Hepatocyte (in vitro differentiated cells): ENCODE measurements around the gene DNAJC5. TPM values are rescaled to one million over a fixed set of nuclear protein-coding genes. Genes with fewer than 3 reads are reported as not detected.

Experiments used
- DNase-seq: peaks from one replicate; pipeline ENCODE4 v3.0.0-alpha.2; 2016; ENCODE audit warnings: low spot score
- H2AFZ ChIP-seq: fragments of 200-600 bp; sonication (generic); 2 replicates; pipeline ENCODE4 v1.6.0; 2016; ENCODE audit warnings: antibody characterized with exemption, mild to moderate bottlenecking
- H3K27ac ChIP-seq: fragments of 200-600 bp; sonication (generic); 2 replicates; pipeline ENCODE4 v1.5.1; 2016; ENCODE audit warnings: mild to moderate bottlenecking
- H3K27me3 ChIP-seq: fragments of 200-600 bp; sonication (generic); 2 replicates; pipeline ENCODE4 v1.6.1; 2016
- H3K36me3 ChIP-seq: fragments of 200-600 bp; sonication (generic); replicated peaks from 2 replicates; pipeline ENCODE4 v1.5.1; 2016; ENCODE audit warnings: low read depth; ENCODE audit not compliant: insufficient read depth
- H3K4me1 ChIP-seq: fragments of 200-600 bp; sonication (generic); 2 replicates; pipeline ENCODE4 v1.5.1; 2016; ENCODE audit warnings: mild to moderate bottlenecking, moderate library complexity; ENCODE audit not compliant: insufficient read depth
- H3K4me2 ChIP-seq: fragments of 200-600 bp; sonication (generic); 2 replicates; pipeline ENCODE4 v1.6.0; 2016
- H3K4me3 ChIP-seq: fragments of 200-600 bp; sonication (generic); 2 replicates; pipeline ENCODE4 v1.5.1; 2016; ENCODE audit warnings: mild to moderate bottlenecking
- H3K79me2 ChIP-seq: fragments of 200-600 bp; sonication (generic); 2 replicates; pipeline ENCODE4 v1.6.0; 2017; ENCODE audit warnings: mild to moderate bottlenecking
- H3K9me2 ChIP-seq: fragments of 200-600 bp; sonication (generic); replicated peaks from 2 replicates; pipeline ENCODE4 v1.6.0; 2017; ENCODE audit warnings: mild to moderate bottlenecking; ENCODE audit not compliant: insufficient read depth
- H3K9me3 ChIP-seq: fragments of 200-600 bp; sonication (generic); 2 replicates; pipeline ENCODE4 v1.5.1; 2016; ENCODE audit warnings: low read depth, mild to moderate bottlenecking
- H4K20me1 ChIP-seq: fragments of 200-600 bp; sonication (generic); 2 replicates; pipeline ENCODE4 v1.6.0; 2016; ENCODE audit warnings: mild to moderate bottlenecking; ENCODE audit not compliant: insufficient read depth, poor library complexity, severe bottlenecking
- EZH2 ChIP-seq: fragments of 200-600 bp; sonication (generic); IDR thresholded peaks from 2 replicates; pipeline ENCODE4 v1.6.1; 2016; ENCODE audit warnings: antibody characterized with exemption, mild to moderate bottlenecking, borderline replicate concordance
- EZH2phosphoT487 ChIP-seq: fragments of 200-600 bp; sonication (generic); IDR thresholded peaks from one replicate; pipeline ENCODE4 v1.6.1; 2018; ENCODE audit warnings: antibody characterized with exemption, mild to moderate bottlenecking, low read depth, moderate library complexity; ENCODE audit not compliant: unreplicated experiment, severe bottlenecking
- WGBS: methylation state at CpG from one replicate; pipeline ENCODE4 v1.1.6; 2016; ENCODE audit warnings: low lambda C conversion rate; ENCODE audit errors: missing lambda C conversion rate; 5-methylcytosine and 5-hydroxymethylcytosine counted together
- polyA plus RNA-seq: library from polyadenylated mRNA; unstranded; fragments of >200 nt; fragmentation: Nextera tagmentation; extraction: Ambion mirVana; gene quantifications from 2 replicates; pipeline ENCODE4 v1.2.1, GENCODE V29; 2016
- total RNA-seq: library from RNA; depleted of rRNA; stranded (reverse); fragments of >200 nt; gene quantifications from 2 replicates; pipeline ENCODE4 v1.2.3, GENCODE V29; 2014
- TF ChIP-seq, protein P1 (sequence below): fragments of 200-600 bp; sonication (generic); IDR thresholded peaks from 2 replicates; pipeline ENCODE4 v1.5.1; 2016; ENCODE audit warnings: antibody characterized with exemption, mild to moderate bottlenecking; ENCODE audit not compliant: poor library complexity

Gene DNAJC5
- total and polyA plus RNA-seq, 2 experiments from 2014 or later, result 10.2 to 39.6 TPM

- DNase-seq, result no peak
- H3K27me3 ChIP-seq, result no peaks in the 10 kb centered on the region
- H3K4me2 ChIP-seq, result no peak overlapping the region
- no peaks in the 10 kb centered on the region for H3K4me1 ChIP-seq
- H3K27ac ChIP-seq, result no peak overlapping the region
- peaks cover 6% of the 10 kb centered on the region for H4K20me1 ChIP-seq
- TF ChIP-seq, protein P1, sequence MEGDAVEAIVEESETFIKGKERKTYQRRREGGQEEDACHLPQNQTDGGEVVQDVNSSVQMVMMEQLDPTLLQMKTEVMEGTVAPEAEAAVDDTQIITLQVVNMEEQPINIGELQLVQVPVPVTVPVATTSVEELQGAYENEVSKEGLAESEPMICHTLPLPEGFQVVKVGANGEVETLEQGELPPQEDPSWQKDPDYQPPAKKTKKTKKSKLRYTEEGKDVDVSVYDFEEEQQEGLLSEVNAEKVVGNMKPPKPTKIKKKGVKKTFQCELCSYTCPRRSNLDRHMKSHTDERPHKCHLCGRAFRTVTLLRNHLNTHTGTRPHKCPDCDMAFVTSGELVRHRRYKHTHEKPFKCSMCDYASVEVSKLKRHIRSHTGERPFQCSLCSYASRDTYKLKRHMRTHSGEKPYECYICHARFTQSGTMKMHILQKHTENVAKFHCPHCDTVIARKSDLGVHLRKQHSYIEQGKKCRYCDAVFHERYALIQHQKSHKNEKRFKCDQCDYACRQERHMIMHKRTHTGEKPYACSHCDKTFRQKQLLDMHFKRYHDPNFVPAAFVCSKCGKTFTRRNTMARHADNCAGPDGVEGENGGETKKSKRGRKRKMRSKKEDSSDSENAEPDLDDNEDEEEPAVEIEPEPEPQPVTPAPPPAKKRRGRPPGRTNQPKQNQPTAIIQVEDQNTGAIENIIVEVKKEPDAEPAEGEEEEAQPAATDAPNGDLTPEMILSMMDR, result no peak
- no peak for TF ChIP-seq EZH2phosphoT487
- no peak overlapping the region for H3K4me3 ChIP-seq
- H3K9me2 ChIP-seq, result no peaks in the 10 kb centered on the region
- no peaks in the 10 kb centered on the region for H3K79me2 ChIP-seq
- no peak overlapping the region for H2AFZ ChIP-seq
- H3K9me3 ChIP-seq, result no peaks in the 10 kb centered on the region
- no peaks in the 10 kb centered on the region for H3K36me3 ChIP-seq
- 92% methylated on average over 26 of the region's 27 CpGs for WGBS
Observed at GRCh38 chr20:63885264-63886053, 9.5 kb upstream of the DNAJC5 start.

GRCh38 chr20:63886054-63886419, 8.9 kb upstream of the DNAJC5 start:
- Histone ChIP-seq H4K20me1 (peaks cover 6% of the 10 kb centered on the region), H3K27me3 (no peaks in the 10 kb centered on the region), H3K79me2 (no peaks in the 10 kb centered on the region), H2AFZ (no peak overlapping the region), H3K4me2 (no peak overlapping the region), H3K4me3 (no peak overlapping the region), H3K9me2 (no peaks in the 10 kb centered on the region), H3K36me3 (no peaks in the 10 kb centered on the region), H3K27ac (no peak overlapping the region), H3K9me3 (no peaks in the 10 kb centered on the region), H3K4me1 (no peaks in the 10 kb centered on the region)
- 98% methylated on average over 12 of the region's 14 CpGs for WGBS
- no peak for DNase-seq
- no peak for TF ChIP-seq EZH2phosphoT487
- TF ChIP-seq, protein P1, result no peak

- Histone ChIP-seq H2AFZ (no peak overlapping the region), H3K4me3 (no peak overlapping the region), H3K36me3 (no peaks in the 10 kb centered on the region), H3K27me3 (no peaks in the 10 kb centered on the region), H3K4me2 (no peak overlapping the region), H4K20me1 (peaks cover 6% of the 10 kb centered on the region), H3K4me1 (no peaks in the 10 kb centered on the region), H3K27ac (no peak overlapping the region), H3K79me2 (no peaks in the 10 kb centered on the region), H3K9me2 (no peaks in the 10 kb centered on the region), H3K9me3 (no peaks in the 10 kb centered on the region)
- TF ChIP-seq, protein P1, result no peak
- TF ChIP-seq EZH2phosphoT487 (no peak), EZH2 (no peak)
- WGBS, result 92% methylated on average over 11 of the region's 11 CpGs
- DNase-seq, result no peak
Observed at GRCh38 chr20:63886921-63887320, 8.0 kb upstream of the DNAJC5 start.
